GM21529 (cell line): ENCODE results near the gene EDN3.

ENCODE experiments used
- ATAC-seq: cut with Tn5 transposase; IDR thresholded peaks from one replicate; pipeline ENCODE4 v1.9.1; 2021; ENCODE audit not compliant: unreplicated experiment

Gene EDN3

GRCh38 chr20:59360934-59361333 is 60.5 kb downstream of the EDN3 start:
- ATAC-seq, result no peak

- ATAC-seq, result no peak
Observed at GRCh38 chr20:59361411-59361810, 61.0 kb downstream of the EDN3 start.

GRCh38 chr20:59363101-59363500 is 62.7 kb downstream of the EDN3 start:
- ATAC-seq, result no peak

GRCh38 chr20:59364611-59365010 is 64.2 kb downstream of the EDN3 start:
- no peak for ATAC-seq

- no peak for ATAC-seq
Observed at GRCh38 chr20:59365611-59366285, 65.3 kb downstream of the EDN3 start.

- ATAC-seq, result no peak
Observed at GRCh38 chr20:59371431-59371830, 71.0 kb downstream of the EDN3 start.

- no peak for ATAC-seq
Observed at GRCh38 chr20:59374261-59374660, 73.8 kb downstream of the EDN3 start.

- no peak for ATAC-seq
Observed at GRCh38 chr20:59375541-59375940, 75.1 kb downstream of the EDN3 start.
